ENCODE measurements around the gene CCDC12. TPM values are rescaled to one million over a fixed set of nuclear protein-coding genes. Genes with fewer than 3 reads are reported as not detected.

CCDC12 gene
- total RNA-seq, 1 donor from 2014 or later: 17.9 TPM

GRCh38 chr3:46908294-46908985 is 68.1 kb downstream of the CCDC12 start:
- no peaks in the 10 kb centered on the region for H3K36me3 Mint-ChIP-seq
- Histone ChIP-seq H3K4me2 (no peak overlapping the region), H3K9me3 (ENCODE audit: low read depth) (no peaks in the 10 kb centered on the region), H3K36me3 (no peaks in the 10 kb centered on the region), H3K4me1 (no peaks in the 10 kb centered on the region), H2AFZ (replicated peaks) (no peak overlapping the region), H4K20me1 (ENCODE audit: low read depth) (no peaks in the 10 kb centered on the region), H3K4me3 (no peak overlapping the region), H3K9ac (no peak overlapping the region), H3K79me2 (ENCODE audit: low read depth) (no peaks in the 10 kb centered on the region), H3F3A (ENCODE audit: low read depth) (no peaks in the 10 kb centered on the region), H3K27me3 (no peaks in the 10 kb centered on the region), H3K27ac (no peak overlapping the region)
- no peak for DNase-seq (ENCODE audit: low spot score)
- no peak overlapping the region for H3K27ac Mint-ChIP-seq
- no peaks in the 10 kb centered on the region for H3K4me1 Mint-ChIP-seq
- TF ChIP-seq EZH2 (IDR thresholded peaks at IDR 0.05) (no peak), EZH2phosphoT487 (IDR thresholded peaks at IDR 0.05) (no peak)
- TF ChIP-seq, protein P1, sequence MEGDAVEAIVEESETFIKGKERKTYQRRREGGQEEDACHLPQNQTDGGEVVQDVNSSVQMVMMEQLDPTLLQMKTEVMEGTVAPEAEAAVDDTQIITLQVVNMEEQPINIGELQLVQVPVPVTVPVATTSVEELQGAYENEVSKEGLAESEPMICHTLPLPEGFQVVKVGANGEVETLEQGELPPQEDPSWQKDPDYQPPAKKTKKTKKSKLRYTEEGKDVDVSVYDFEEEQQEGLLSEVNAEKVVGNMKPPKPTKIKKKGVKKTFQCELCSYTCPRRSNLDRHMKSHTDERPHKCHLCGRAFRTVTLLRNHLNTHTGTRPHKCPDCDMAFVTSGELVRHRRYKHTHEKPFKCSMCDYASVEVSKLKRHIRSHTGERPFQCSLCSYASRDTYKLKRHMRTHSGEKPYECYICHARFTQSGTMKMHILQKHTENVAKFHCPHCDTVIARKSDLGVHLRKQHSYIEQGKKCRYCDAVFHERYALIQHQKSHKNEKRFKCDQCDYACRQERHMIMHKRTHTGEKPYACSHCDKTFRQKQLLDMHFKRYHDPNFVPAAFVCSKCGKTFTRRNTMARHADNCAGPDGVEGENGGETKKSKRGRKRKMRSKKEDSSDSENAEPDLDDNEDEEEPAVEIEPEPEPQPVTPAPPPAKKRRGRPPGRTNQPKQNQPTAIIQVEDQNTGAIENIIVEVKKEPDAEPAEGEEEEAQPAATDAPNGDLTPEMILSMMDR (IDR thresholded peaks at IDR 0.05): no peak
- no peak overlapping the region for H3K4me3 Mint-ChIP-seq
- no peaks in the 10 kb centered on the region for H3K9me3 Mint-ChIP-seq
- H3K27me3 Mint-ChIP-seq (ENCODE audit: insufficient read depth, low read depth): peaks cover 2% of the 10 kb centered on the region

- Histone ChIP-seq H3K27me3 (no peaks in the 10 kb centered on the region), H3K27ac (no peak overlapping the region), H3K36me3 (no peaks in the 10 kb centered on the region), H2AFZ (replicated peaks) (no peak overlapping the region), H3K79me2 (ENCODE audit: low read depth) (no peaks in the 10 kb centered on the region), H3K4me2 (no peak overlapping the region), H3K9ac (no peak overlapping the region), H3K9me3 (ENCODE audit: low read depth) (no peaks in the 10 kb centered on the region), H3K4me1 (no peaks in the 10 kb centered on the region), H3K4me3 (no peak overlapping the region), H4K20me1 (ENCODE audit: low read depth) (no peaks in the 10 kb centered on the region), H3F3A (ENCODE audit: low read depth) (no peaks in the 10 kb centered on the region)
- Mint-ChIP-seq H3K9me3 (no peaks in the 10 kb centered on the region), H3K27me3 (ENCODE audit: insufficient read depth, low read depth) (peaks cover 7% of the 10 kb centered on the region), H3K36me3 (no peaks in the 10 kb centered on the region), H3K4me1 (no peaks in the 10 kb centered on the region), H3K4me3 (no peak overlapping the region), H3K27ac (no peak overlapping the region)
- TF ChIP-seq EZH2 (IDR thresholded peaks at IDR 0.05): no peak
- TF ChIP-seq EZH2phosphoT487 (IDR thresholded peaks at IDR 0.05): no peak
- no peak for DNase-seq (ENCODE audit: low spot score)
These were observed 68.6 kb downstream of the CCDC12 start for GRCh38 chr3:46907960-46908293.

DNA sequence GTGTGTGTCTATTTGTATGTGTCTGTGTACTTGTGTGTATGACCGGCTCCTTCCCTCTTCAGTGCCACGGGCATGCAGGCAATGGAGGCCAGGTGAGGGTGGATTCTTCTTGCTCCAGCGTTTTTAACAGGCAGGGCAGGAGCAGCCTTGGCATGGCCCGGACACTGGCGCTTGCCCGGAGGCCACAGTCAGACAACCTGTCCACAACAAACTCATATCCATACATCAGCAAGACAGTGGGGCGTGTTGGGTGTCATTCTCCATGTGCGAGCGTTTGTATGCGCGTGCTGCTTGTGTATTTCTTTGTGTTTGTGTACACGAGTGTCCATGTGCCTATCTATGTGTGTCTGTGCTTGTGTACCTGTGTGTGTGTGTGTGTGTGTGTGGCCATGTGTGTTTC is 69.3 kb downstream of the CCDC12 start:
- DNase-seq (ENCODE audit: low spot score): no peak
- no peaks in the 10 kb centered on the region for H3K36me3 Mint-ChIP-seq
- Histone ChIP-seq H3K9me3 (ENCODE audit: low read depth) (no peaks in the 10 kb centered on the region), H3K9ac (no peak overlapping the region), H3K27me3 (no peaks in the 10 kb centered on the region), H2AFZ (replicated peaks) (no peak overlapping the region), H3K36me3 (no peaks in the 10 kb centered on the region), H3K27ac (no peak overlapping the region), H3F3A (ENCODE audit: low read depth) (no peaks in the 10 kb centered on the region), H3K4me3 (no peak overlapping the region), H3K4me2 (no peak overlapping the region), H3K4me1 (no peaks in the 10 kb centered on the region), H4K20me1 (ENCODE audit: low read depth) (no peaks in the 10 kb centered on the region), H3K79me2 (ENCODE audit: low read depth) (no peaks in the 10 kb centered on the region)
- H3K27ac Mint-ChIP-seq: no peak overlapping the region
- TF ChIP-seq, protein P1 (IDR thresholded peaks at IDR 0.05): no peak
- TF ChIP-seq EZH2phosphoT487 (IDR thresholded peaks at IDR 0.05) (no peak), EZH2 (IDR thresholded peaks at IDR 0.05) (no peak)
- no peak overlapping the region for H3K4me3 Mint-ChIP-seq
- peaks cover 7% of the 10 kb centered on the region for H3K27me3 Mint-ChIP-seq (ENCODE audit: insufficient read depth, low read depth)
- H3K9me3 Mint-ChIP-seq: no peaks in the 10 kb centered on the region
- no peaks in the 10 kb centered on the region for H3K4me1 Mint-ChIP-seq

GRCh38 chr3:46906471-46907058 is 70.0 kb downstream of the CCDC12 start:
- Histone ChIP-seq H3K4me3 (no peak overlapping the region), H3K27ac (no peak overlapping the region), H3K4me1 (no peaks in the 10 kb centered on the region), H3K36me3 (no peaks in the 10 kb centered on the region), H3K27me3 (no peaks in the 10 kb centered on the region), H3K9ac (no peak overlapping the region), H3K4me2 (no peak overlapping the region), H3K9me3 (ENCODE audit: low read depth) (no peaks in the 10 kb centered on the region), H2AFZ (replicated peaks) (no peak overlapping the region), H3F3A (ENCODE audit: low read depth) (no peaks in the 10 kb centered on the region), H4K20me1 (ENCODE audit: low read depth) (no peaks in the 10 kb centered on the region), H3K79me2 (ENCODE audit: low read depth) (no peaks in the 10 kb centered on the region)
- H3K27me3 Mint-ChIP-seq (ENCODE audit: insufficient read depth, low read depth): peaks cover 9% of the 10 kb centered on the region
- H3K36me3 Mint-ChIP-seq: no peaks in the 10 kb centered on the region
- no peak overlapping the region for H3K4me3 Mint-ChIP-seq
- H3K4me1 Mint-ChIP-seq: no peaks in the 10 kb centered on the region
- no peak overlapping the region for H3K27ac Mint-ChIP-seq
- H3K9me3 Mint-ChIP-seq: no peaks in the 10 kb centered on the region
- TF ChIP-seq, protein P1 (IDR thresholded peaks at IDR 0.05): no peak
- TF ChIP-seq EZH2phosphoT487 (IDR thresholded peaks at IDR 0.05): no peak
- no peak for TF ChIP-seq EZH2 (IDR thresholded peaks at IDR 0.05)
- DNase-seq (ENCODE audit: low spot score): no peak
